Pancreas (tissue), 10 donors: ENCODE results near the gene RPE. TPM values are rescaled to one million over a fixed set of nuclear protein-coding genes. Genes with fewer than 3 reads are reported as not detected.

Source experiments
- ATAC-seq, 4 donors: fragments of 200-7000 bp; cut with Tn5 transposase; one replicate each; pipeline versions ENCODE4 v1.8.0 to v1.9.1; 2020; ENCODE audit warnings: mild to moderate bottlenecking in 4 of 4, moderate library complexity in 4 of 4
- DNase-seq, 6 donors: peaks; one replicate each; pipeline ENCODE4 v3.0.0-alpha.2; 2020
- FAIRE-seq: peaks from 2 replicates; lab custom pipeline; 2012; peaks lifted over from hg19 to GRCh38; lab: Jason Lieb, UNC
- H3K27ac ChIP-seq, 4 donors: fragments of 200-600 bp; sonication (generic); 1 replicate in 3 of 4; 2 replicates in 1 of 4; pipeline versions ENCODE4 v1.5.0 to v1.8.0; 2020
- H3K27me3 ChIP-seq, 4 donors: fragments of 200-600 bp; one replicate each; pipeline ENCODE4 v1.8.0; 2021
- H3K36me3 ChIP-seq, 3 donors: fragments of 200-600 bp; sonication (generic) in 1 of 3; one replicate each; pipeline versions ENCODE4 v1.5.0 to v1.8.0; 2020 to 2021
- H3K4me1 ChIP-seq, 3 donors: fragments of 200-600 bp; one replicate each; pipeline ENCODE4 v1.8.0; 2021
- H3K4me3 ChIP-seq, 4 donors: fragments of 200-600 bp; sonication (generic) in 2 of 4; one replicate each; pipeline versions ENCODE4 v1.5.0 to v1.8.0; 2020 to 2021
- H3K9me3 ChIP-seq, 4 donors: fragments of 200-600 bp; one replicate each; pipeline ENCODE4 v1.8.0; 2021
- CTCF ChIP-seq, 4 donors: fragments of 200-600 bp; sonication (generic) in 3 of 4; IDR thresholded peaks; one replicate each; pipeline versions ENCODE4 v1.5.0 to v1.8.0; 2021; ENCODE audit warnings: antibody characterized with exemption in 4 of 4
- WGBS, 2 donors: extraction: QIAGEN DNeasy Blood & Tissue Kit; methylation state at CpG; one replicate each; pipeline ENCODE4 v1.1.7; 2013; 5-methylcytosine and 5-hydroxymethylcytosine counted together
- intact Hi-C, 3 donors: fragments of 100-400 bp; cut with DNase I; formaldehyde crosslinking; loops; one replicate each; pipeline versions ENCODE4 v1.11.1 to v1.14.2; 2022
- polyA plus RNA-seq, 2 donors: library from polyadenylated mRNA; stranded (reverse); fragments of 200-250 nt; gene quantifications; one replicate each; pipeline ENCODE4 v1.2.3, GENCODE V29; 2013
- total RNA-seq, 6 donors: library from RNA; stranded (reverse); fragmentation: NEBNext Ultra II Directional in 4 of 6; extraction: Animal tissue kit (Norgen Biotek cat#: 25700) in 4 of 6; gene quantifications; one replicate each; pipeline versions ENCODE4 v1.2.1 to v1.2.4, GENCODE V29; 2021 to 2023
- donor health status: healthy with polysubstance abuse.
- donor health status: DM: no; HTN: no; CAD: no; lungs with moderate emphysema.
- donor health status: DM: no; HTN: no; CAD: no.
- donor health status: control.
- donor health status: control.
- donor health status: Bipolar disorder and iron deficiency.
- donor health status: DM: yes; HTN: yes; CAD: no.
- donor health status: DM: no; HTN: no; CAD: no.
- donor health status: DM: no; HTN: no; CAD: no.
- donor health status: DM: yes; HTN: yes; CAD: no.

Gene RPE
- total and polyA plus RNA-seq, 8 donors = 6.9 to 30.2 (median 12.1) TPM

GRCh38 chr2:209960676-209961630 lies 41.5 kb upstream of the RPE start:
- TF ChIP-seq CTCF (IDR thresholded peaks at IDR 0.05) = peak in 3 of 4 donors; percentile 38 to 50 (median 38)
- peak; percentile 78 for FAIRE-seq
- intact Hi-C loops = no loop called here

GRCh38 chr2:209965723-209966122 lies 36.7 kb upstream of the RPE start:
- intact Hi-C loops = no loop called here
- no peaks in the 10 kb centered on the region for H3K36me3 ChIP-seq
- H3K9me3 ChIP-seq = no peaks in the 10 kb centered on the region
- 75 to 82% methylated on average over 2 of the region's 2 CpGs for WGBS, 2 donors
- no peaks in the 10 kb centered on the region for H3K27me3 ChIP-seq
- ATAC-seq (no peak), FAIRE-seq (no peak), DNase-seq (no peak)
- no peak overlapping the region for H3K27ac ChIP-seq
- peaks cover 0 to 3% (median 2%) of the 10 kb centered on the region in 3 donors for H3K4me1 ChIP-seq
- TF ChIP-seq CTCF (IDR thresholded peaks at IDR 0.05) = no peak
- no peak overlapping the region for H3K4me3 ChIP-seq

More at GRCh38 chr2:209960676-209961630, 41.5 kb upstream of the RPE start:
- peak; percentile 74 to 91 (median 89) for ATAC-seq
- DNase-seq = peak in 5 of 6 donors; percentile 41 to 59 (median 44)
- Histone ChIP-seq H3K27me3 (no peaks in the 10 kb centered on the region), H3K27ac (peak overlapping the region in 1 of 4 donors; percentile 26), H3K4me3 (no peak overlapping the region), H3K9me3 (no peaks in the 10 kb centered on the region), H3K36me3 (no peaks in the 10 kb centered on the region), H3K4me1 (peaks cover 9 to 41% (median 29%) of the 10 kb centered on the region in 3 donors)
- WGBS, 2 donors = 18% methylated on average over 4 of the region's 4 CpGs

DNA sequence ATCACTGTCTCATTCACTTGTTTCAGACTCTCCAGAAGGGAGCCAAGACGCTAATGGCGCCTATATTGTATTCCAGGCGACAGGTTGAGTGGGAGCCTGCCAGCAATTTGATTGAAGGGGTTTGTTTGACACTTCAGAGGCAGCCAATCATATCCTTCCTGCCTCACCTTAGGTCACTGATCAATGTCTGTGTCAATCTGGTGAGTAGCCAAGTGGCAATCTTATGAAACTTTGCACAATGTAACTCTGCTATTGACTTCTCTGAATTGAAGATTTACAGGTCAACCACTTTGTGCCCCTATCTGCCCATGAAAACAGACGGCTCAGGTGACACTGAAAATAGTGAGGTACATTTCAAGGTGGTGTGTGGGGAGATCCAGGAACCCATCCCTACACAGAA lies 32.7 kb upstream of the RPE start:
- TF ChIP-seq CTCF (IDR thresholded peaks at IDR 0.05) = no peak
- ATAC-seq (no peak), FAIRE-seq (no peak), DNase-seq (no peak)
- WGBS, 2 donors = 73 to 75% methylated on average over 4 of the region's 4 CpGs
- no peaks in the 10 kb centered on the region for H3K27me3 ChIP-seq
- H3K27ac ChIP-seq = no peak overlapping the region
- no peaks in the 10 kb centered on the region for H3K4me1 ChIP-seq
- H3K4me3 ChIP-seq = no peak overlapping the region
- H3K9me3 ChIP-seq = no peaks in the 10 kb centered on the region
- H3K36me3 ChIP-seq = no peaks in the 10 kb centered on the region
- intact Hi-C loops = loop anchor here in 1 of 3 donors (10.0 kb wide), 1 partner anchor 235 kb away; no protein-coding TSS in a partner anchor

GRCh38 chr2:209970271-209970670 lies 32.2 kb upstream of the RPE start:
- H3K27me3 ChIP-seq = no peaks in the 10 kb centered on the region
- no peaks in the 10 kb centered on the region for H3K36me3 ChIP-seq
- no peaks in the 10 kb centered on the region for H3K4me1 ChIP-seq
- intact Hi-C loops = loop anchor here in 1 of 3 donors (10.0 kb wide), 1 partner anchor 235 kb away; no protein-coding TSS in a partner anchor
- H3K27ac ChIP-seq = no peak overlapping the region
- H3K4me3 ChIP-seq = no peak overlapping the region
- FAIRE-seq (no peak), DNase-seq (no peak), ATAC-seq (no peak)
- H3K9me3 ChIP-seq = no peaks in the 10 kb centered on the region
- no peak for TF ChIP-seq CTCF (IDR thresholded peaks at IDR 0.05)
- 63 to 71% methylated on average over 2 of the region's 2 CpGs for WGBS, 2 donors
